ENCODE data around the gene GARIN3. TPM values are rescaled to one million over a fixed set of nuclear protein-coding genes. Genes with fewer than 3 reads are reported as not detected.

The GARIN3 gene
- polyA plus RNA-seq, 1 of the 3 experiments (the other 2 are of a cell fraction) = not detected

- no peak for TF ChIP-seq MXI1 (IDR thresholded peaks at IDR 0.05; ENCODE audit: low read depth, low read length)
- no peak for TF ChIP-seq TAF1 (IDR thresholded peaks at IDR 0.05; ENCODE audit: borderline replicate concordance, low read depth, low read length)
- TF ChIP-seq ELF1 (IDR thresholded peaks at IDR 0.05) = no peak
- TF ChIP-seq SIN3A (IDR thresholded peaks at IDR 0.05; ENCODE audit: borderline replicate concordance, low read depth, low read length) = no peak
- TF ChIP-seq, protein P1, sequence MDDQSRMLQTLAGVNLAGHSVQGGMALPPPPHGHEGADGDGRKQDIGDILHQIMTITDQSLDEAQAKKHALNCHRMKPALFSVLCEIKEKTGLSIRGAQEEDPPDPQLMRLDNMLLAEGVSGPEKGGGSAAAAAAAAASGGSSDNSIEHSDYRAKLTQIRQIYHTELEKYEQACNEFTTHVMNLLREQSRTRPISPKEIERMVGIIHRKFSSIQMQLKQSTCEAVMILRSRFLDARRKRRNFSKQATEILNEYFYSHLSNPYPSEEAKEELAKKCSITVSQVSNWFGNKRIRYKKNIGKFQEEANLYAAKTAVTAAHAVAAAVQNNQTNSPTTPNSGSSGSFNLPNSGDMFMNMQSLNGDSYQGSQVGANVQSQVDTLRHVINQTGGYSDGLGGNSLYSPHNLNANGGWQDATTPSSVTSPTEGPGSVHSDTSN (IDR thresholded peaks at IDR 0.05) = no peak
- TF ChIP-seq FOSL2 (IDR thresholded peaks at IDR 0.05; ENCODE audit: borderline replicate concordance, low read depth) = no peak
- no peak for TF ChIP-seq IRF3 (IDR thresholded peaks at IDR 0.05; ENCODE audit: low read depth, low read length)
- H3K27ac ChIP-seq (ENCODE audit: low read depth in 2 of 2, low read length in 1 of 2) = no peak overlapping the region
- no peak for DNase-seq
- H3K79me2 ChIP-seq (ENCODE audit: insufficient read depth) = no peaks in the 10 kb centered on the region
- H4K20me1 ChIP-seq (ENCODE audit: insufficient read depth) = no peaks in the 10 kb centered on the region
- CTCF ChIA-PET = interaction anchor here (1.0 kb wide), 1 partner anchor 33 kb away, joined by 4 read pairs; no protein-coding TSS in a partner anchor
- H3K4me1 ChIP-seq (ENCODE audit: control insufficient read depth in 1 of 2, insufficient read depth in 2 of 2, low read depth in 1 of 2, low read length in 1 of 2) = no peaks in the 10 kb centered on the region
- H3K4me2 ChIP-seq = no peak overlapping the region
- POLR2A ChIA-PET = no interaction called here
- H2AFZ ChIP-seq (ENCODE audit: low read depth) = no peak overlapping the region
- H3F3A ChIP-seq (replicated peaks; ENCODE audit: insufficient read depth) = no peaks in the 10 kb centered on the region
- no peaks in the 10 kb centered on the region; the same call in 1 of the 2 replicates for H3K27me3 ChIP-seq (ENCODE audit: insufficient read depth)
- H3K4me3 ChIP-seq (ENCODE audit: low read depth in 2 of 2, low read length in 1 of 2) = no peak overlapping the region
- no peaks in the 10 kb centered on the region for H3K9me3 ChIP-seq
- H3K9me2 ChIP-seq = no peaks in the 10 kb centered on the region
- H3K36me3 ChIP-seq (replicated peaks in 1 of 2; ENCODE audit: control insufficient read depth in 1 of 2, insufficient read depth in 2 of 2, low read length in 1 of 2) = no peaks in the 10 kb centered on the region
- H3K9ac ChIP-seq = no peak overlapping the region
- WGBS (ENCODE audit: low lambda C conversion rate) = 34% methylated on average over 3 of the region's 3 CpGs
Observed at GRCh38 chr5:157182143-157182757, 16.2 kb upstream of the GARIN3 start.

- H3K4me2 ChIP-seq = no peak within 1 kb of the TSS
- ChIA-PET POLR2A (interaction anchor here (0.6 kb wide), 1 partner anchor 342 kb away, joined by 9 read pairs; no protein-coding TSS in a partner anchor), CTCF (interaction anchor here (0.6 kb wide), 1 partner anchor 985 kb away, joined by 5 read pairs; no protein-coding TSS in a partner anchor)
- H3K27ac ChIP-seq (ENCODE audit: low read depth in 2 of 2, low read length in 1 of 2) = no peak within 1 kb of the TSS
- no peaks in the 10 kb centered on the region for H4K20me1 ChIP-seq (ENCODE audit: insufficient read depth)
- no peak within 1 kb of the TSS for H2AFZ ChIP-seq (ENCODE audit: low read depth)
- H3K4me1 ChIP-seq (ENCODE audit: control insufficient read depth in 1 of 2, insufficient read depth in 2 of 2, low read depth in 1 of 2, low read length in 1 of 2) = no peaks in the 10 kb centered on the region
- no peak within 1 kb of the TSS for H3K4me3 ChIP-seq (ENCODE audit: low read depth in 2 of 2, low read length in 1 of 2)
- no peaks in the 10 kb centered on the region for H3K36me3 ChIP-seq (replicated peaks in 1 of 2; ENCODE audit: control insufficient read depth in 1 of 2, insufficient read depth in 2 of 2, low read length in 1 of 2)
- no peak for DNase-seq
- H3K9me2 ChIP-seq = no peaks in the 10 kb centered on the region
- H3F3A ChIP-seq (replicated peaks; ENCODE audit: insufficient read depth) = no peaks in the 10 kb centered on the region
- no peaks in the 10 kb centered on the region for H3K79me2 ChIP-seq (ENCODE audit: insufficient read depth)
- H3K9me3 ChIP-seq = no peaks in the 10 kb centered on the region
- TF ChIP-seq REST (IDR thresholded peaks at IDR 0.05; ENCODE audit: low read depth, low read length) (no peak), CHD2 (IDR thresholded peaks at IDR 0.05; ENCODE audit: low read length, partially characterized antibody) (no peak), MEF2A (IDR thresholded peaks at IDR 0.05; ENCODE audit: borderline replicate concordance, low read depth) (no peak), NFIC (IDR thresholded peaks at IDR 0.05; ENCODE audit: borderline replicate concordance) (no peak), MXI1 (IDR thresholded peaks at IDR 0.05; ENCODE audit: low read depth, low read length) (no peak), ELF1 (IDR thresholded peaks at IDR 0.05) (no peak), JUND (IDR thresholded peaks at IDR 0.05) (no peak), YY1 (IDR thresholded peaks at IDR 0.05; ENCODE audit: low read depth) (no peak), FOXJ3 (CRISPR knock-in tag; IDR thresholded peaks at IDR 0.05) (no peak), TEAD4 (IDR thresholded peaks at IDR 0.05; ENCODE audit: borderline replicate concordance, insufficient read depth) (no peak), SIN3A (IDR thresholded peaks at IDR 0.05; ENCODE audit: borderline replicate concordance, low read depth, low read length) (no peak)
- TF ChIP-seq, protein P2, sequence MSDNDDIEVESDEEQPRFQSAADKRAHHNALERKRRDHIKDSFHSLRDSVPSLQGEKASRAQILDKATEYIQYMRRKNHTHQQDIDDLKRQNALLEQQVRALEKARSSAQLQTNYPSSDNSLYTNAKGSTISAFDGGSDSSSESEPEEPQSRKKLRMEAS (IDR thresholded peaks at IDR 0.05; ENCODE audit: low read depth) = no peak
- TF ChIP-seq, protein P3, sequence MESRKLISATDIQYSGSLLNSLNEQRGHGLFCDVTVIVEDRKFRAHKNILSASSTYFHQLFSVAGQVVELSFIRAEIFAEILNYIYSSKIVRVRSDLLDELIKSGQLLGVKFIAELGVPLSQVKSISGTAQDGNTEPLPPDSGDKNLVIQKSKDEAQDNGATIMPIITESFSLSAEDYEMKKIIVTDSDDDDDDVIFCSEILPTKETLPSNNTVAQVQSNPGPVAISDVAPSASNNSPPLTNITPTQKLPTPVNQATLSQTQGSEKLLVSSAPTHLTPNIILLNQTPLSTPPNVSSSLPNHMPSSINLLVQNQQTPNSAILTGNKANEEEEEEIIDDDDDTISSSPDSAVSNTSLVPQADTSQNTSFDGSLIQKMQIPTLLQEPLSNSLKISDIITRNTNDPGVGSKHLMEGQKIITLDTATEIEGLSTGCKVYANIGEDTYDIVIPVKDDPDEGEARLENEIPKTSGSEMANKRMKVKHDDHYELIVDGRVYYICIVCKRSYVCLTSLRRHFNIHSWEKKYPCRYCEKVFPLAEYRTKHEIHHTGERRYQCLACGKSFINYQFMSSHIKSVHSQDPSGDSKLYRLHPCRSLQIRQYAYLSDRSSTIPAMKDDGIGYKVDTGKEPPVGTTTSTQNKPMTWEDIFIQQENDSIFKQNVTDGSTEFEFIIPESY (IDR thresholded peaks at IDR 0.05; ENCODE audit: borderline replicate concordance, low read depth) = no peak
- 21% methylated on average over 8 of the region's 8 CpGs for WGBS (ENCODE audit: low lambda C conversion rate)
- no peaks in the 10 kb centered on the region; the same call in 1 of the 2 replicates for H3K27me3 ChIP-seq (ENCODE audit: insufficient read depth)
- no peak within 1 kb of the TSS for H3K9ac ChIP-seq
Observed at GRCh38 chr5:157180374-157181264, 14.6 kb upstream of the GARIN3 start, which contains the start of gene ITK. ITK (plus strand) TSS chr5:157180840; CDS start chr5:157180978, 138 bp downstream.
